SK-N-SH (cell line): Measurements from ENCODE around the gene PPP4R2. TPM values are rescaled to one million over a fixed set of nuclear protein-coding genes. Genes with fewer than 3 reads are reported as not detected.

ENCODE experiments used
- CTCF ChIA-PET: fragments of 300-600, 350-600 bp; formaldehyde crosslinking; extraction: SDS; loops from one replicate; lab custom pipeline; 2021; lab: Yijun Ruan, JAX
- POLR2A ChIA-PET: fragments of 350-600 bp; sonication (Branson Sonifier 250); formaldehyde crosslinking; extraction: SDS; loops from one replicate; lab custom pipeline; 2020; ENCODE audit warnings: antibody characterized with exemption, inconsistent platforms; lab: Yijun Ruan, JAX
- DNase-seq: peaks from one replicate; pipeline ENCODE4 v3.0.0; 2012
- H2AFZ ChIP-seq: fragments of 200-600 bp; sonication (generic); 2 replicates; pipeline ENCODE4 v1.8.1; 2016; ENCODE audit warnings: antibody characterized with exemption, mild to moderate bottlenecking, low read depth
- H3F3A ChIP-seq: fragments of 200-600 bp; sonication (generic); replicated peaks from 2 replicates; pipeline ENCODE3; 2016; ENCODE audit warnings: antibody characterized with exemption, mild to moderate bottlenecking; ENCODE audit not compliant: insufficient read depth
- H3K27ac ChIP-seq, 2 experiments: fragments of 200-500 bp in 1 of 2; fragments of 200-600 bp in 1 of 2; sonication (Bioruptor generic) in 1 of 2; sonication (generic), shearing (Covaris generic) in 1 of 2; 2 replicates each; pipeline versions ENCODE4 v1.5.1 to v1.6.1; 2014 to 2016; ENCODE audit warnings: low read depth in 2 of 2, inconsistent platforms in 1 of 2, low read length in 1 of 2, mild to moderate bottlenecking in 1 of 2, mixed read lengths in 1 of 2
- H3K27me3 ChIP-seq: fragments of 200-600 bp; sonication (generic), shearing (Covaris generic); 2 replicates; pipeline ENCODE4 v1.6.1; 2016; ENCODE audit warnings: mixed run types; ENCODE audit not compliant: insufficient read depth
- H3K36me3 ChIP-seq, 2 experiments: fragments of 200-500 bp in 1 of 2; fragments of 200-600 bp in 1 of 2; sonication (Bioruptor generic) in 1 of 2; sonication (generic) in 1 of 2; replicated peaks in 1 of 2; 2 replicates each; pipeline versions ENCODE3 to v1.5.1; 2014 to 2016; ENCODE audit warnings: low read length in 1 of 2, mild to moderate bottlenecking in 1 of 2; ENCODE audit not compliant: insufficient read depth in 2 of 2, control insufficient read depth in 1 of 2
- H3K4me1 ChIP-seq, 2 experiments: fragments of 200-500 bp in 1 of 2; fragments of 200-600 bp in 1 of 2; sonication (Bioruptor generic) in 1 of 2; sonication (generic), shearing (Covaris generic) in 1 of 2; 2 replicates each; pipeline versions ENCODE4 v1.5.1 to v1.6.1; 2014 to 2016; ENCODE audit warnings: low read depth in 1 of 2, low read length in 1 of 2, mixed run types in 1 of 2; ENCODE audit not compliant: insufficient read depth in 2 of 2, control insufficient read depth in 1 of 2
- H3K4me2 ChIP-seq: fragments of 200-600 bp; sonication (generic), shearing (Covaris generic); 2 replicates; pipeline ENCODE4 v1.6.1; 2017; ENCODE audit warnings: mixed run types
- H3K4me3 ChIP-seq, 2 experiments: fragments of 200-500 bp in 1 of 2; fragments of 200-600 bp in 1 of 2; sonication (Bioruptor generic) in 1 of 2; sonication (generic), shearing (Covaris generic) in 1 of 2; 2 replicates each; pipeline versions ENCODE4 v1.5.1 to v1.8.1; 2014 to 2016; ENCODE audit warnings: low read depth in 2 of 2, inconsistent platforms in 1 of 2, low read length in 1 of 2, mild to moderate bottlenecking in 1 of 2, mixed read lengths in 1 of 2, moderate library complexity in 1 of 2
- H3K79me2 ChIP-seq: fragments of 200-600 bp; sonication (generic); 2 replicates; pipeline ENCODE4 v1.8.1; 2017; ENCODE audit warnings: mild to moderate bottlenecking; ENCODE audit not compliant: insufficient read depth
- H3K9ac ChIP-seq: fragments of 200-600 bp; sonication (generic); 2 replicates; pipeline ENCODE4 v1.6.1; 2017; ENCODE audit warnings: mixed run types
- H3K9me2 ChIP-seq: fragments of 200-600 bp; sonication (generic); 2 replicates; pipeline ENCODE4 v1.6.1; 2017; ENCODE audit warnings: mixed run types
- H3K9me3 ChIP-seq: fragments of 200-600 bp; sonication (generic); 2 replicates; pipeline ENCODE4 v1.6.1; 2017; ENCODE audit warnings: mixed run types, mild to moderate bottlenecking, moderate library complexity
- H4K20me1 ChIP-seq: fragments of 200-600 bp; sonication (generic); 2 replicates; pipeline ENCODE4 v1.6.1; 2017; ENCODE audit warnings: mild to moderate bottlenecking, mixed run types; ENCODE audit not compliant: insufficient read depth
- ELF1 ChIP-seq: IDR thresholded peaks from 2 replicates; pipeline ENCODE4 v1.4.0; 2012
- EZH2phosphoT487 ChIP-seq: fragments of 200-600 bp; sonication (generic); IDR thresholded peaks from 2 replicates; pipeline ENCODE4 v1.6.1; 2017; ENCODE audit warnings: low read depth, mixed run types, mild to moderate bottlenecking, antibody characterized with exemption, moderate library complexity, borderline replicate concordance
- FOXJ3 ChIP-seq: sonication (generic); formaldehyde crosslinking; IDR thresholded peaks from 2 replicates; pipeline ENCODE4 v1.5.1; 2020; ENCODE audit warnings: mild to moderate bottlenecking, missing genetic modification reagents
- GABPA ChIP-seq: IDR thresholded peaks from 2 replicates; pipeline ENCODE4 v1.4.0; 2012; ENCODE audit warnings: low read depth, mild to moderate bottlenecking
- IRF3 ChIP-seq: fragments of 150-350 bp; IDR thresholded peaks from 2 replicates; pipeline ENCODE4 v1.6.1; 2016; ENCODE audit warnings: mild to moderate bottlenecking, low read depth, low read length
- MAX ChIP-seq: IDR thresholded peaks from 2 replicates; pipeline ENCODE4 v1.4.0; 2012; ENCODE audit warnings: low read depth
- MEF2A ChIP-seq: IDR thresholded peaks from 2 replicates; pipeline ENCODE4 v1.4.0; 2012; ENCODE audit warnings: low read depth, borderline replicate concordance
- NFIC ChIP-seq: IDR thresholded peaks from 2 replicates; pipeline ENCODE4 v1.4.0; 2012; ENCODE audit warnings: borderline replicate concordance
- NRF1 ChIP-seq: IDR thresholded peaks from 2 replicates; pipeline ENCODE4 v1.6.1; 2012; ENCODE audit warnings: low read depth, mild to moderate bottlenecking, low read length
- PBX3 ChIP-seq: IDR thresholded peaks from 2 replicates; pipeline ENCODE4; 2012
- RAD21 ChIP-seq: IDR thresholded peaks from 2 replicates; pipeline ENCODE4 v1.6.1; 2012; ENCODE audit warnings: mild to moderate bottlenecking, low read length
- RCOR1 ChIP-seq: fragments of 150-350 bp; IDR thresholded peaks from 2 replicates; pipeline ENCODE4 v1.6.1; 2017; ENCODE audit warnings: antibody characterized with exemption, low read length
- RFX5 ChIP-seq: IDR thresholded peaks from 2 replicates; pipeline ENCODE4 v1.6.1; 2012; ENCODE audit warnings: mild to moderate bottlenecking, improper control_type of control experiment, low read length
- RXRA ChIP-seq: IDR thresholded peaks from 2 replicates; pipeline ENCODE4 v1.4.0; 2012; ENCODE audit warnings: low read depth, mild to moderate bottlenecking, borderline replicate concordance
- TAF1 ChIP-seq: IDR thresholded peaks from 2 replicates; pipeline ENCODE4 v1.6.1; 2012; ENCODE audit warnings: low read depth, mild to moderate bottlenecking, low read length, moderate library complexity, borderline replicate concordance
- TCF12 ChIP-seq: IDR thresholded peaks from 2 replicates; pipeline ENCODE4 v1.4.0; 2012
- TEAD4 ChIP-seq: IDR thresholded peaks from 2 replicates; pipeline ENCODE4 v1.4.0; 2012; ENCODE audit warnings: mild to moderate bottlenecking, borderline replicate concordance; ENCODE audit not compliant: insufficient read depth
- ZBTB33 ChIP-seq: IDR thresholded peaks from 2 replicates; pipeline ENCODE4 v1.4.0; 2012; ENCODE audit warnings: low read depth, borderline replicate concordance
- WGBS: methylation state at CpG from one replicate; pipeline ENCODE4 v1.1.6; 2017; ENCODE audit warnings: low lambda C conversion rate; 5-methylcytosine and 5-hydroxymethylcytosine counted together
- polyA plus RNA-seq, 3 experiments: library from polyadenylated mRNA; depleted of rRNA; stranded (reverse); fragments of >200 nt; gene quantifications; 2 replicates each; pipeline ENCODE4 v1.2.3, GENCODE V29; 2012

Gene PPP4R2
- polyA plus RNA-seq, 1 of the 3 experiments (the other 2 are of a cell fraction): 8.9 TPM

GRCh38 chr3:72949016-72949415, 47.6 kb upstream of the PPP4R2 start:
- DNase-seq: no peak
- CTCF ChIA-PET: no interaction called here
- Histone ChIP-seq H3K9me3 (no peaks in the 10 kb centered on the region), H3K9ac (no peak overlapping the region), H3F3A (peaks cover 13% of the 10 kb centered on the region), H3K9me2 (no peaks in the 10 kb centered on the region), H3K27me3 (no peaks in the 10 kb centered on the region), H3K27ac (no peak overlapping the region), H3K79me2 (no peaks in the 10 kb centered on the region; the same call in 1 of the 2 replicates), H4K20me1 (no peaks in the 10 kb centered on the region), H3K36me3 (no peaks in the 10 kb centered on the region), H3K4me1 (no peaks in the 10 kb centered on the region; a peak in 2 of 4 replicates), H3K4me2 (no peak overlapping the region), H3K4me3 (no peak overlapping the region), H2AFZ (no peak overlapping the region)
- POLR2A ChIA-PET: no interaction called here
- WGBS: 98% methylated on average over 4 of the region's 4 CpGs
- TF ChIP-seq TAF1 (no peak), NRF1 (no peak), PBX3 (no peak), TEAD4 (no peak), MEF2A (no peak), RFX5 (no peak)

GRCh38 chr3:72950372-72950771, 46.2 kb upstream of the PPP4R2 start:
- no peaks in the 10 kb centered on the region for H3K9me3 ChIP-seq
- no peaks in the 10 kb centered on the region for H3K9me2 ChIP-seq
- no peak overlapping the region for H3K4me2 ChIP-seq
- ChIA-PET CTCF (interaction anchor here (0.9 kb wide), 1 partner anchor 9 kb away, joined by 3 read pairs; no protein-coding TSS in a partner anchor), POLR2A (no interaction called here)
- WGBS: 99% methylated on average over 8 of the region's 8 CpGs
- no peak overlapping the region for H2AFZ ChIP-seq
- no peaks in the 10 kb centered on the region for H4K20me1 ChIP-seq
- no peaks in the 10 kb centered on the region; the same call in 1 of the 2 replicates for H3K79me2 ChIP-seq
- DNase-seq: no peak
- no peak overlapping the region for H3K9ac ChIP-seq
- H3K27ac ChIP-seq: no peak overlapping the region
- H3F3A ChIP-seq: peaks cover 7% of the 10 kb centered on the region
- TF ChIP-seq MAX: no peak
- TF ChIP-seq RFX5: no peak
- no peak for TF ChIP-seq ZBTB33
- no peak for TF ChIP-seq EZH2phosphoT487
- TF ChIP-seq RCOR1: no peak
- TF ChIP-seq NFIC: no peak
- TF ChIP-seq RXRA: no peak
- TF ChIP-seq TCF12: no peak
- TF ChIP-seq ELF1: no peak
- TF ChIP-seq TEAD4: no peak
- TF ChIP-seq RAD21: no peak
- no peak for TF ChIP-seq PBX3
- TF ChIP-seq GABPA: no peak
- TF ChIP-seq MEF2A: no peak
- no peak for TF ChIP-seq IRF3
- no peak for TF ChIP-seq FOXJ3 (CRISPR knock-in tag)
- no peak for TF ChIP-seq TAF1
- H3K4me1 ChIP-seq: no peaks in the 10 kb centered on the region; a peak in 2 of 4 replicates
- H3K36me3 ChIP-seq: no peaks in the 10 kb centered on the region
- no peak overlapping the region for H3K4me3 ChIP-seq
- no peaks in the 10 kb centered on the region for H3K27me3 ChIP-seq
